ENCODE data around the gene SRP54. TPM values are rescaled to one million over a fixed set of nuclear protein-coding genes. Genes with fewer than 3 reads are reported as not detected.

Gene SRP54
- total and polyA plus RNA-seq, 2 of the 13 experiments (the other 11 are each of a cell fraction or from before 2014, with no cell fraction given) = 42.2 to 207 TPM

GRCh38 chr14:34982421-34983147 is at the start of gene SRP54 (continued):
- TF ChIP-seq, protein P1, sequence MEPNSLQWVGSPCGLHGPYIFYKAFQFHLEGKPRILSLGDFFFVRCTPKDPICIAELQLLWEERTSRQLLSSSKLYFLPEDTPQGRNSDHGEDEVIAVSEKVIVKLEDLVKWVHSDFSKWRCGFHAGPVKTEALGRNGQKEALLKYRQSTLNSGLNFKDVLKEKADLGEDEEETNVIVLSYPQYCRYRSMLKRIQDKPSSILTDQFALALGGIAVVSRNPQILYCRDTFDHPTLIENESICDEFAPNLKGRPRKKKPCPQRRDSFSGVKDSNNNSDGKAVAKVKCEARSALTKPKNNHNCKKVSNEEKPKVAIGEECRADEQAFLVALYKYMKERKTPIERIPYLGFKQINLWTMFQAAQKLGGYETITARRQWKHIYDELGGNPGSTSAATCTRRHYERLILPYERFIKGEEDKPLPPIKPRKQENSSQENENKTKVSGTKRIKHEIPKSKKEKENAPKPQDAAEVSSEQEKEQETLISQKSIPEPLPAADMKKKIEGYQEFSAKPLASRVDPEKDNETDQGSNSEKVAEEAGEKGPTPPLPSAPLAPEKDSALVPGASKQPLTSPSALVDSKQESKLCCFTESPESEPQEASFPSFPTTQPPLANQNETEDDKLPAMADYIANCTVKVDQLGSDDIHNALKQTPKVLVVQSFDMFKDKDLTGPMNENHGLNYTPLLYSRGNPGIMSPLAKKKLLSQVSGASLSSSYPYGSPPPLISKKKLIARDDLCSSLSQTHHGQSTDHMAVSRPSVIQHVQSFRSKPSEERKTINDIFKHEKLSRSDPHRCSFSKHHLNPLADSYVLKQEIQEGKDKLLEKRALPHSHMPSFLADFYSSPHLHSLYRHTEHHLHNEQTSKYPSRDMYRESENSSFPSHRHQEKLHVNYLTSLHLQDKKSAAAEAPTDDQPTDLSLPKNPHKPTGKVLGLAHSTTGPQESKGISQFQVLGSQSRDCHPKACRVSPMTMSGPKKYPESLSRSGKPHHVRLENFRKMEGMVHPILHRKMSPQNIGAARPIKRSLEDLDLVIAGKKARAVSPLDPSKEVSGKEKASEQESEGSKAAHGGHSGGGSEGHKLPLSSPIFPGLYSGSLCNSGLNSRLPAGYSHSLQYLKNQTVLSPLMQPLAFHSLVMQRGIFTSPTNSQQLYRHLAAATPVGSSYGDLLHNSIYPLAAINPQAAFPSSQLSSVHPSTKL (CRISPR knock-in tag; IDR thresholded peaks at IDR 0.05) = peak; percentile 85
- TF ChIP-seq RFXAP (CRISPR knock-in tag; IDR thresholded peaks at IDR 0.05; ENCODE audit: borderline replicate concordance) (peak; percentile 95), TGIF2 (CRISPR knock-in tag; IDR thresholded peaks at IDR 0.05) (peak; percentile 94), ZMYM2 (CRISPR knock-in tag; IDR thresholded peaks at IDR 0.05) (peak; percentile 93; the same call in 1 of the 2 replicates), CC2D1A (CRISPR knock-in tag; IDR thresholded peaks at IDR 0.05) (no peak; the same call in 1 of the 2 replicates), PRDM15 (CRISPR knock-in tag; IDR thresholded peaks at IDR 0.05) (peak; percentile 74; the same call in 1 of the 2 replicates), LCORL (IDR thresholded peaks at IDR 0.05) (no peak), LCORL (CRISPR knock-in tag; IDR thresholded peaks at IDR 0.05) (peak; percentile 99), SETDB1 (CRISPR knock-in tag; IDR thresholded peaks at IDR 0.05; ENCODE audit: borderline replicate concordance) (no peak), PITX1 (CRISPR knock-in tag; IDR thresholded peaks at IDR 0.05) (peak; percentile 93), NR3C1 (CRISPR knock-in tag; IDR thresholded peaks at IDR 0.05) (no peak), ZNF773 (CRISPR knock-in tag; IDR thresholded peaks at IDR 0.05; ENCODE audit: borderline replicate concordance) (peak; percentile 93), POGZ (CRISPR knock-in tag; IDR thresholded peaks at IDR 0.05) (peak; percentile 95), ZNF564 (CRISPR knock-in tag; IDR thresholded peaks at IDR 0.05) (peak; percentile 95), SRSF9 (IDR thresholded peaks at IDR 0.05; ENCODE audit: borderline replicate concordance, insufficient read depth, low read depth, low read length, poor library complexity, severe bottlenecking) (no peak), RCOR2 (CRISPR knock-in tag; IDR thresholded peaks at IDR 0.05) (peak; percentile 84), IRF2 (CRISPR knock-in tag; IDR thresholded peaks at IDR 0.05) (peak; percentile 99), ZNF260 (CRISPR knock-in tag; IDR thresholded peaks at IDR 0.05; ENCODE audit: borderline replicate concordance, low read depth) (no peak; the same call in 1 of the 2 replicates)
- TF ChIP-seq, protein P2, sequence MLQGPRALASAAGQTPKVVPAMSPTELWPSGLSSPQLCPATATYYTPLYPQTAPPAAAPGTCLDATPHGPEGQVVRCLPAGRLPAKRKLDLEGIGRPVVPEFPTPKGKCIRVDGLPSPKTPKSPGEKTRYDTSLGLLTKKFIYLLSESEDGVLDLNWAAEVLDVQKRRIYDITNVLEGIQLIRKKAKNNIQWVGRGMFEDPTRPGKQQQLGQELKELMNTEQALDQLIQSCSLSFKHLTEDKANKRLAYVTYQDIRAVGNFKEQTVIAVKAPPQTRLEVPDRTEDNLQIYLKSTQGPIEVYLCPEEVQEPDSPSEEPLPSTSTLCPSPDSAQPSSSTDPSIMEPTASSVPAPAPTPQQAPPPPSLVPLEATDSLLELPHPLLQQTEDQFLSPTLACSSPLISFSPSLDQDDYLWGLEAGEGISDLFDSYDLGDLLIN (CRISPR knock-in tag; IDR thresholded peaks at IDR 0.05; ENCODE audit: borderline replicate concordance) = peak; percentile 73
- TF ChIP-seq, protein P3, sequence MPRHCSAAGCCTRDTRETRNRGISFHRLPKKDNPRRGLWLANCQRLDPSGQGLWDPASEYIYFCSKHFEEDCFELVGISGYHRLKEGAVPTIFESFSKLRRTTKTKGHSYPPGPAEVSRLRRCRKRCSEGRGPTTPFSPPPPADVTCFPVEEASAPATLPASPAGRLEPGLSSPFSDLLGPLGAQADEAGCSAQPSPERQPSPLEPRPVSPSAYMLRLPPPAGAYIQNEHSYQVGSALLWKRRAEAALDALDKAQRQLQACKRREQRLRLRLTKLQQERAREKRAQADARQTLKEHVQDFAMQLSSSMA (CRISPR knock-in tag; IDR thresholded peaks at IDR 0.05) = peak; percentile 98
